Measurements from ENCODE around the gene HEPN1.

Gene HEPN1

DNA sequence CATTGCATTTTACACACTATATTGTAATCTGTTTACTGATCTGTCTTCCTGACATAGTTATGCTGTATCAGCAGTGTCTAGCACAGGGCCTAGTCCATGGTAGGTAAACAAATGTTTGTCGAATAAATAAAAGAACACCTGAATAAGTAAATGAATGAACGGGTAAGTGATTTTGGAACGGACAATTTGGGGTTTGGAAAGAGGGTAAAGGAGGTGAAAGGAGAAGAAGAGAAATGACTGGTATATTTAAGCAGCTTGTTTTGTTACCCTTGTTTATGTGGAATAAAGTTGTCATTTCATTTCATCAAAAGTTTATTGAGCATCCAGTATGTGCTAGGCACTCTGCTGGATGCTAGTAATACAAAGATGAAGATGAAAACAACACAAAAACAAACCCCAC is at the start of gene HEPN1:
Gene HEPN1, plus strand, starts transcription at position 301 of the 400 bp plus-strand sequence.
- DNase-seq = no peak

DNA sequence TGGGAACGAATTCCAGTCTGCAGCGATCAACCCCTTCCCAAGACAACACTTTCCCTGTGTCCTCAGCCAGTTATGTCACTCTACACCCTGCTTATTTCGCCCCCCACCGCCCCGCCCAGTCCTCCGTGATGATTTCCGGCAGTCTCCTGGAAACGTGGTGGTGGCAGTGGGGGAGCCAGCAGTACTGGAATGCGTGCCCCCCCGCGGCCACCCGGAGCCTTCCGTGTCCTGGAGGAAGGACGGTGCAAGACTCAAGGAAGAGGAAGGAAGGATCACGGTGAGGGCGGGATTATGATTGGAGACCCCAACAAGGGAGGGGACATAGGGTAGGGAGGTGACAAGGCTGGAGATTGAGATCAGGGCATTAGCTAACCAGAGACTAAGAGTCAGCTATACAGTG is 49.7 kb upstream of the HEPN1 start:
- DNase-seq = no peak

DNA sequence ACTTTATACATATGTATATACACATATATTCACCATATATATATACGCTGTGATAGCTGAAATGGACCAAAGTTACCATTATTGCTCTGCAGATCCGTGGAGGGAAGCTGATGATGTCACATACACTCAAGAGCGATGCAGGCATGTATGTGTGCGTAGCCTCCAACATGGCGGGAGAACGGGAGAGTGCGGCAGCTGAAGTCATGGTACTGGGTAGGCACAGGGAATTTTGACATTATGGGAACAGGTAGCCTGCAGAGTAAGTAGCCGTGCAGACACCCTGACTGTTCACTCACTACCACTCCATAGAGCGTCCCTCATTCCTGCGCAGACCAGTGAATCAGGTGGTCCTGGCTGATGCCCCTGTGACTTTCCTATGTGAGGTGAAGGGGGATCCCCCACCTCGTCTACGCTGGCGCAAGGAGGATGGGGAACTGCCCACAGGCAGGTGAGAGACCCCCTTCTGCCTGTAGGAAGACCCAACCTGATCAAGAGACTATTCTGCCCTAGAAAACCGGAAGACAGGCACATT is 49.1 kb upstream of the HEPN1 start:
- no peak for DNase-seq

DNA sequence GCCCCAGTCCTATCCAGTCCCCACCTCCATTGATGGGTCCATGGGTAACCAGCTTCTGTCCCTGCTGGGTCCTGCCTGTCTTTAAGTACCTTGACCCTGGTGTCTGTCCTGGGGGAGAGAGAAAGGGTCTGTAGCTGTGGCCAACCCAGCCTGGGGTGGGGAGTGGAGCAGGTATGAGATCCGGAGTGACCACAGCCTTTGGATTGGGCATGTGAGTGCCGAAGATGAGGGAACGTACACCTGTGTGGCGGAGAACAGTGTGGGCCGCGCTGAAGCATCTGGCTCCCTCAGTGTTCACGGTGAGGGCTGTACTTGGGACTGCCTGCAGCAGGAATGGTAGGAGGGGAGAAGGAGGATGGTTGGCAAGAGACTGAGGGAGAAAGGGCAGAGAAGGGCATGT is 48.6 kb upstream of the HEPN1 start:
- no peak for DNase-seq

DNA sequence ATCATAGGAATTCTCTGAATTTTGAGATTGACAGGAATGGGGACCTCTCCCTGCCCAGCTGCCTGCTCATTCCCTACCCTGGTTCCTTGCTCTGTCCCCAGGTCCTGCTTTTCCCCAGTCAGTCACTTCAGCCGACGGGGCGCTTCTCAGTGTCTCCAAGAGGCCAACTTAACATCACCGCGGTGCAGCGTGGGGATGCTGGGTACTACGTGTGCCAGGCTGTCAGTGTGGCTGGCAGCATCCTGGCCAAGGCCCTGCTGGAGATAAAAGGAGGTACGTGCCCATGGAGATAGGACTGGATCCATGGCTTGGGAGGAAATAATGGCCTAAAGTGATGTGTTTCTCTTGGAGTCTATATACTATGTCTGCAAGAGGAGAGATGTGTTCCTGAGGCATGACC is 46.8 kb upstream of the HEPN1 start:
- DNase-seq = no peak

DNA sequence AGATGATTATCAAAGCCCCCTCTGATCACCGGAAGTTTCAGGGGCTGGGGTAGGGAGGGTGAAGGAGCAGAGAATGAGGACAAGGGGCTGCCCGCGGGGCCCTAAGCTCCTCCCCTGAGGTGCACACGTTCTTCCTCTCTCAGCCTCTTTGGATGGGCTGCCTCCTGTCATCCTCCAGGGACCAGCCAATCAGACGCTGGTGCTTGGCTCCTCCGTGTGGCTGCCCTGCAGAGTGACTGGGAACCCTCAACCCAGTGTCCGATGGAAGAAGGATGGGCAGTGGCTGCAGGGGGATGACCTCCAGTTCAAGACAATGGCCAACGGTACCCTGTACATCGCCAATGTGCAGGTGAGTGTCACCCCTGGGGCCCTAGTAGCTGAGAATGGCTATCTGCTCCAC is 46.3 kb upstream of the HEPN1 start:
- no peak for DNase-seq

DNA sequence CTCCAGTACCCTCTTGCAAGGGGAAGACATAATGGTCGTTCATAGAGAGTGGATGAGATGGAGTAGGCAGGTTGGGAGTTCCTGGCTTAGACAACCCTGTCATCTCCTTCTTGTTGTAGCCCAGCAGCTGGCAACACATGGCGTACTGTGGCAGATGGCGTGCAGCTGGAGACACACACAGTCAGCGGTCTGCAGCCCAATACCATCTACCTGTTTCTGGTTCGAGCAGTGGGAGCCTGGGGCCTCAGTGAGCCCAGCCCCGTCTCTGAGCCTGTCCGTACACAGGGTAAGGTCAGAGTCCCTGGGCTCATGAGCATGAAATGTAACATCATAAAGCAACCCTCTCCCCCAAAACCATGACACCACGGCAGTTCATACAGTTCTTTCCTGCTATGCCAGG is 45.1 kb upstream of the HEPN1 start:
- DNase-seq = no peak

DNA sequence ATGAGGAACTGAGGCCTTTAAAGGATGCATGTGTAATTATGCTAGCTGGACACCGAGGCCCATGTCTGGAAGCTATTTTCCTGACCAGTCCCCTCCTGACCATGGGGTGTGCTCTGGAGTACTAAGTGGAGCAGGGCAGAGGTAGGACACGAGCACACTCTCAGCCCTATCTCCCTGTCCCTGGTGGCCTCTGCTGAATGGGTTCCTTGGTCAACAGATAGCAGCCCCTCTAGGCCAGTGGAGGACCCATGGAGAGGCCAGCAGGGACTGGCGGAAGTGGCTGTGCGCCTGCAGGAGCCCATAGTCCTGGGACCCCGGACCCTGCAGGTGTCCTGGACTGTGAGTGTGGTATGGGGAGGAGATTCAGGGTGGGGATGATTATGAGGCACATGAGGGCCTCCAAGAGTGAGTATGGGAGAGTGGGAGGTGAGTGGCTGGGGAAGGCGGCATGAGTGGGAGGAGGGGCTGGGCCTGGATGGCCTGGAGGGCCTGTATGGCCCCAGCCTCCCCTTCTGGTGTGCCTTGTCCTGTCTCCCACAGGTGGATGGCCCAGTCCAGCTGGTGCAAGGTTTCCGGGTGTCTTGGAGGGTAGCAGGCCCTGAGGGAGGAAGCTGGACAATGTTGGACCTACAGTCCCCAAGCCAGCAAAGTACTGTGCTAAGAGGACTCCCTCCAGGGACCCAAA is 44.3 kb upstream of the HEPN1 start:
- no peak for DNase-seq

DNA sequence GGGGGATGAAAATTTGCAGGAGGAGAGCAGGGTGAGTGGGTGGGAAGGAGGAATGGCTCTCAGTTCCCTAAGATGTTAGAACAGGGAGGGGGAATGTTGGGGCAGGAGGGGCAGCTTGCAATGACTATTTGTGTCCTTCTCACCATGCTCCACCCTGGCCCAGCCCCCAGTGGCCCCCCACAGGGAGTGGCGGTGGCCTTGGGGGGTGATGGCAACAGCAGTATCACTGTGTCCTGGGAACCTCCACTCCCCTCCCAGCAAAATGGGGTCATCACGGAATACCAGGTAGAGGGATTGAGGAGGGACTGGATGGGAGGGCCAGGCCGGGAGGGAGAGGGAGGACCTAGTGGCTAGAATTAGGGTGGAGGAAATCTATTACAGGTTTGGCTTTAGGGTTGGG is 43.6 kb upstream of the HEPN1 start:
- no peak for DNase-seq

DNA sequence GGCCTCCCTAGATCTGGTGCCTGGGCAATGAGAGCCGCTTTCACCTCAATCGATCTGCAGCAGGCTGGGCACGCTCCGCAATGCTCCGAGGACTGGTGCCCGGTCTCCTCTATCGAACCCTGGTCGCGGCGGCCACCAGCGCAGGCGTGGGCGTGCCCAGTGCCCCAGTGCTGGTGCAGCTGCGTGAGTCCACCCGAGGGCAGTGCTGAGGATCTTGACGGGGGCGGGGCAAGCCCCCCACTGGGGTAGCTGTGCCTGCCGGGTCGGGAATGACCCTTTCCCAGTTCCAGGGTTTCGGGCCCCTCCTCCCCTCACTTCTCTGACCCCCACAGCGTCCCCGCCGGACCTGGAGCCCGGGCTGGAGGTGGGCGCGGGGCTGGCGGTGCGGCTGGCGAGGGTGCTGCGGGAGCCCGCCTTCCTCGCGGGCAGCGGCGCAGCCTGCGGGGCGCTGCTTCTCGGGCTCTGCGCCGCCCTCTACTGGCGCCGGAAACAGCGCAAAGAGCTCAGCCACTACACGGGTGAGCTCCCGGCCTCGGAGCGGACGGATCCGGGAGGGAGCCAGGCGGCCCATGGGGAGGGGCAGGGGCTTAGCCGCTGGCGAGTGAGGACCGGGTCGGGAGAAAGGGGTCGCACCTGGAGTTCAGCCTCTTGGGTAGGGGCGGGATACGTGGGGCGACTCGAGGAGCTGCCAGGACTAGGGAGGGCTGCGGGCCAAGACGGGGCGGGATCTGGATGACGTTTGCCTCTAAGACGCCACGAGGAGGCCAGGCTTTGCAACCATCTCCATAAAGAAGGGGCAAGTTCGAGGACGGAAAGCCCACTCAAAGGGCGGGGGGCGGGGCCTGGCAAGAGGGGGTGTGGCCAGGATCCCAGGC is 42.9 kb upstream of the HEPN1 start:
- DNase-seq = peak; percentile 29 to 94 (median 87)

DNA sequence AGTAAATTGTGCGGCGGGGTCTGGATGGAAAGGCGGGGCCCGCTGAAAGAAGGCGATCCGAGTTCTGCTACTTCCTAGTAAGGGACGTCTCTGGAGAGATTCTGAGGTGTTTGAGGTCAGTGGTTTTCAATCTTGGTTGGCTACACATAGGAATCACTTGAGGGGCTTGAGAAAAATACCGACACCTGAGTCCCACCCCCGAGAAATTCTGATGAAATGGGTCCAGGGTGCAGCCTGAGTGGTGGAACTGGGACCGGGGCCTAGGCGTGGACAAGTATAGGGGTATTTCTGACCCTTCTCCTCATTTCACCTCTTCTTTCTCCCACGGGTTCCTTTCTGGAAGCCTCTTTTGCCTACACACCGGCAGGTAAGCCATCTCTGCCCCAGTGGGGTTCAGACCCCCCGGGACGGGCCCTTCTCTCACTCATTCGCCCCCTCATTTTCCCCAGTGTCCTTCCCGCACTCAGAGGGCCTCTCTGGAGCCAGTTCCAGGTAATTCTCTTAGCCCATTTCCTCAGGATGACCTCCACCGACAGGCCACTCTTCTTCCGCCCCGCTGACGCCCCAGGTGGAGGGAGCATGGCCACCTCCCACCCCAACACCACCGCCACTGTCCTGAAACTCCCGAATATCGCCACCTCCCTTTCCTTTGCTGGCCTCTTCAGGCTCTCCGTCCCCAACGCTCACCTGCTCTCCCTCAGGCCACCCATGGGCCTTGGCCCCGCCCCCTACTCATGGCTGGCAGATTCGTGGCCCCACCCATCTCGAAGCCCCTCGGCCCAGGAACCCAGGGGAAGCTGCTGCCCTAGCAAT is 42.0 kb upstream of the HEPN1 start:
- DNase-seq = no peak

DNA sequence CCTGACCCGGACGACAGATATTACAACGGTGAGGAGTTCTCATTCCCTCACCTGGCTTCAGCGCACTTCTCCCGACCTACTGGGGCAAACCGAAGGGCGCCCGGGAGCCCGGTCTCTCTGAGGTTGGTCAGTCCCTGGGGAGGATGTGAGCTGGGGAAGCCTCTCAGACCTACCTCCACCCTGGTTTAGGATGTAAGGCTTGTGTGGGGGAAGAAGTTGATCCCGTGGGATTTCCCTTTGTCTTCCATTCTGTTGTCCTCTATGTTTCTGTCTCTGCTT is 41.5 kb upstream of the HEPN1 start:
- no peak for DNase-seq

DNA sequence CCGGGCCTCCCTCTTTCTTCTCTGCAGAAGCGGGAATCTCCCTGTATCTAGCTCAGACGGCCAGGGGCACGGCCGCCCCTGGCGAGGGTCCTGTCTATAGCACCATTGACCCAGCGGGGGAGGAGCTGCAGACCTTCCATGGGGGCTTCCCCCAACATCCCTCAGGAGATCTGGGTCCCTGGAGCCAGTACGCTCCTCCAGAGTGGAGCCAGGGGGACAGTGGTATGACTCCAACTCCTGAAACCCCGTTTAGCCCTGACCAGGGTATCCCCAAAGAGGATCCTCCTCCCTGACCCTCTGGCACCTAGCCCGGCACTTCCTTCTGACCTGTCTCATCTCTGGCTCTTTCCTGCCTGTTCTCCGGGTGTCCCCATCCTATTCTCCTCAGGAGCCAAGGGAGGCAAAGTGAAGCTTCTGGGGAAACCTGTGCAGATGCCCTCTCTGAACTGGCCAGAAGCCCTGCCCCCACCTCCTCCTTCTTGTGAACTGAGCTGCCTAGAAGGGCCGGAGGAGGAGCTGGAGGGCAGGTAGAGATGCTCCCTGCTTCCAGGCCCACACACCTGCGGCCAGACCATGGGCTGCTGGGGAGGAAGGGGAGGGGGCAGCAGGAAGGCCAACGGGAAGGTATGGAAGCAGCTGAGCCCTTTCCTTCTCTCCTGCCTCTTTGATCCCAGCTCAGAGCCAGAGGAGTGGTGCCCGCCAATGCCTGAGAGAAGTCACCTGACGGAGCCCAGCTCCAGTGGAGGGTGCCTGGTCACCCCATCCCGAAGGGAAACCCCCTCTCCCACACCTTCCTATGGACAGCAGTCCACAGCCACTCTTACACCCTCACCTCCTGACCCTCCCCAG is 40.9 kb upstream of the HEPN1 start:
- no peak for DNase-seq

DNA sequence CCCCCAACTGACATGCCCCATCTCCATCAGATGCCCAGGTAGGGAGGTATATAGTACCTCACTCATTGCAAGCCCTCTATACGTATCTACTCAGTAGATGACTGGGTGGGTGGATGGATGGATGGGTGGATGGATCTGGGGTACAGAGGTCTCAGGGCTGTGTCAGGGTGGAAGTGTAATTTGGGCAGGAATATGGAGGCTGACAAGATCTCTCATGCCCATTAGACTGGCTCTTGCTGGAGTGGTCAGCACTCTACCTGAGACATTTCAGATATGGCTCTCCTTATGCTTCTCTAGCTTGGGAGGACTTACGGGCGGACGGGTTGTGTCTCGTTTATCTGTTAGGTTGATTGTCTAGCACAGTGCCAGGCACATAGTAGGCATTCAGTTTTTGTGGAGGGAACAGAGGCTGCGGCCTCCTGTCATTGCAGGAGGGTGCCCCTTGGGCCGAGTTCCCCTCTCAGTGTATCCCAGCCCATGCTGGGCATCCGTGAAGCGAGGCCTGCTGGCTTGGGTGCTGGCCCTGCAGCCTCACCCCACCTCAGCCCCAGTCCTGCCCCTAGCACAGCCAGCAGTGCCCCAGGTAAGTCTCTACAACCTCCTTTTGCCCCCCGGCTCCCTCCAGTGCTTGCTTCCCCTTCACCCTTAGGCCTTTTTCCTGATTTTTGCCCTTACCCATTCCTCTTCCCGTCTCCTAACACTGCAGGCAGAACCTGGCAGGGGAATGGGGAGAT is 40.1 kb upstream of the HEPN1 start:
- DNase-seq = no peak

DNA sequence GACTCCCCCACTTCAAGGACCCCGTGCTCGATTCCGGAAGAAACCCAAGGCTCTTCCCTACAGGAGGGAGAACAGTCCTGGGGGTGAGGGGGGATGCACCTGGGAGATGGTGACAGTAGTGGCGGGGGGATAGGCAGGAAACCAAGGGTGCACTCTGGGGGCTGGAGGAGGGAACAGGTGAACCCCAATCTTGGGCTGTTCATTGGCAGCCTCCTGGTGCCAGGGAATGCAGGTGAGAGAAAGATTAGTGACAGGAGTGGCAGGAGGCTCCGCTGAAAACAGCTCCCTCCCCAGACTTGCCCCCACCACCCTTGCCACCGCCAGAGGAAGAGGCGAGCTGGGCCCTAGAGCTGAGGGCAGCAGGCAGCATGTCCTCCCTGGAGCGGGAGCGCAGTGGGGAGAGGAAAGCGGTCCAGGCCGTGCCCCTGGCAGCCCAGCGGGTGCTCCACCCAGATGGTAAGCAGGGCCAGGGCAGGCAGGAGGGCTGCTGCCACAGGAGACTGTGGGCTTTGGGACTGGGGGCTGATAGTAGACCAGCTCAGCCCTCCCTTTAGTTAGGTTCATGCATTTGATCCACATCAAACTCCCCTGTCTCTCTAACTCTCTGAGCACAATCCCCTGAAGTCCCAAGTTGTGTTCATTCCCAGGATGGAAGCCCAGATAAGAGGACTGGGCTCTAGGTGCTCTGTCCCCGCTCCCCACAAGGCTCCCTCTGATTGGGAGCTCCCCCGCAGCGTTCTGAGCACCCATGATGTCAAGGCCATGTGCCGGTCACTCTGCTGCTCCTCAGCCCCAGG is 39.4 kb upstream of the HEPN1 start:
- DNase-seq = no peak

DNA sequence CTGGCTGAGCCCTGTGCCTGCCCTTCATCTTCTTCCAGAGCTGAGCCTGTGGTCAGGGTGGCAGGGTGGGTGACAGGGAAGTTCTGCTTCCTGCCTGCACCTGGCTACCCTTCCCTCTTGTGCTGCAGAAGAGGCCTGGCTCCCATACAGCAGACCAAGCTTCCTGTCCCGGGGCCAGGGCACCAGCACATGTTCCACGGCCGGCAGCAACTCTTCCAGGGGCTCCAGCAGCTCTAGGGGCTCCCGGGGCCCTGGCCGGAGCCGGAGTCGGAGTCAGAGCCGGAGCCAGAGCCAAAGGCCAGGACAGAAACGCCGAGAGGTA is 38.8 kb upstream of the HEPN1 start:
- DNase-seq = no peak

DNA sequence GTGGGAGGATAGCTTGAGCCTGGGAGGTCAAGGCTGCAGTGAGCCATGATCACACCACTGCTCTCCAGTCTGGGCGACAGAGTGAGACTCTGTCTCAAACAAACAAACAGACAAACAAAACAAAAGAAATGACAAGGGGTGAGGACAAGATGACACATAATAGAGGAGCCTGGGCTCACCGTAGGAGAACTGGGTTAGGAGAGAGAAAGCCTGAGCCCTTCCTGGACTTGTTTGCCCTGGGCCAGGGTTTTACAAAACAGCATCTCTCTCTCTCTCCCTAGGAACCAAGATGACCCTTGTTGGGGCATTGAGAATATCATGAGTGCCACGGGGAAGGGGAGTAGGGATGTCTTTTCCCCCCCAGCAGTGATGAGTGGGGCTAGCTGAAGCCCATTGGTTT is 38.1 kb upstream of the HEPN1 start:
- DNase-seq = no peak

DNA sequence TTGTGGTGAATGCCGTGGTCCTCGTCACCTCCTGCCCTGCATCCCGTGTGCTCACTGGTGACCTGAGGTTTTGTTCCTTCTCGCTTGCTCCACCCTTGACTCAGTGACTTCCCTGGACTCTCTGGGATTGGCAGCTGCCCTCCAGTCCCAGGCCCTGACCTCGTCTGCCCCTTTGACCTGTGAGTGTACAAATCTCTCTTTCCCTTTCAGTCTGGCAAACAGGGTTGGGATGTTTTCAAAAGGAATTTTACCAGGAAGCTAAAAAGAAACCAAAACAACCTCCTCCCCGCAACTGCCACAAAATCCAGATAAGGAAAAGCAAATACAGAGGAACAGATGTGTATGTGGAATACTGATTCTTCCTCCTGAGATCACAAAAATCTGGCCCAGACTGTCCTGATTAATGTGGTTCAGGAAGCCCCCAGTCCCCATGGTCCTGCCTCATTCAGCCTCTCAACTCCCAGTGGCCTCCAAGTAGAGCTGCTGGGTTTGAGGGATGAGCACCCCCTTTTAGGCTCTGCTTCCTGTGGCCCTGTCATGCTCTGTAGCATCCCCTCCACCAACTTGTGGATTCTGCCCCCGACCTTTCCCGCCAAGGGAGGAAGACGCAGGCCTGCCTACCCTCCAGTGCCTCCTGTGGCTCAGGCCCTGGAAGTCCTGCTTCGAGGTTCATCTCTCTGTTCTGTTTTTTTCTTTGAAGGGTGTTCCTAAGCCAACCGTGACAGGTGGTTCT is 36.5 kb upstream of the HEPN1 start:
- no peak for DNase-seq

DNA sequence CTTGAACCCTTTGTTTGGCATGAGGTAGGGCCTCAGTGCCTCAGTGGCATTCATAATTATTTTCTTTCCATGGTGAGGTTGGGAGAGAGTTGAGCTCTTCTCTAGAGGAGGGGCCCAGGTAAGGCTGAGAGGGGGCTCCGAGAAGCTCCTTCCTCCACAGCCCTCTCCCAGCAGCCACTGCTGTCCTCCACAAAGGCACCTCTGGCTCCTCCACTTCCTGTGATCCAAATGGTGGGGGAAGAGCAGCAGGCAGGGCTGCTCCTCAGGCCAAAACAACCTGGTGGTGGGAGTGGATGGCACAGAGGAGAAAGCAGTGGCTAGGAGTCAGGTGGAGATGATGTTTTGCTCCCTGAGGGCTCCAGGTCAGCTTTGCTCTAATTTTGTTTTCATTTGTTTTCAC is 34.7 kb upstream of the HEPN1 start:
- DNase-seq = no peak

Data from anterior cingulate cortex (tissue), 58 donors.